Stimulated activated CD8-positive, alpha-beta memory T cell treated with anti-CD3 and anti-CD28 coated beads, Interleukin-4, amount 100 ng/mL, for 1 hour (primary cell): ENCODE results near the gene TNS1.

Source experiments
- DNase-seq, 2 donors: peaks; one replicate each; pipeline ENCODE4 v3.0.0-alpha.2; 2020; ENCODE audit warnings: low read depth in 2 of 2, low spot score in 1 of 2

The TNS1 gene

DNA sequence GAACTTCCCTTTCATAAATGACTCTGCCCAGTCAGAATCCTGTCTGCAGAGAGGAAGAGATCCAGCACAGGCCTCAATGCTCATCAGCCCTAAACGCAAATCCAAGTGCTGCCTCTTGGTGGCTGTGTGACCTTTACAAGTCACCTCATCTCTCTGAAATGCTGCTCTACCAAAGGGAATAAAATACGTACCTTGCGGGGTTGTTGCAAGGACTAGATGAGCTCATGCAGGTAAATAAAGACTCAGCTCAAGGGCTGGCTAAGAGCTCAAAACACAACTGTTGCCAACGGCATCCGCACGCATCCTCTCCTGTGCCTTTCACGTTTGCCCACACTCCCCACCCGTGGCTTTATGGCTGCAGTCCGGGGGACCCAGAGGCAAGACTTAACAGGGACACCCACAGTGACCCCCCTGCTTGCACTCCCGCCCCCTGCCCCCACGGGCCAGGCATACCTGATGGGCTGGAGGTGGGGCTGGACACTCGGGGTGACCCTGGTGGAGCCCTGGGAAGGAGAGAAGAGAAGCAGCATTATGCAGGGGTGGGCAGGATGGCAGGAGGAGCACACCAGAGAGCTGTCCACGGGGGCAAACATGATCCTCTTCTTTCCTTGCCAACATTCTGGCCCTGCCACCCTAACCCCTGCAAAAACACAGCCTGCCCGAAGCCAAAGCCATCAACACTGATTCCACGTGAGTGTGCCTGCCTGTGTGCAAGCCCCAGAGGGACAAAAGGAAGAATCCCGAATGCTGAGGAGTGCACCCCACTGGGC, 102.6 kb downstream of the TNS1 start:
- no peak for DNase-seq

DNA sequence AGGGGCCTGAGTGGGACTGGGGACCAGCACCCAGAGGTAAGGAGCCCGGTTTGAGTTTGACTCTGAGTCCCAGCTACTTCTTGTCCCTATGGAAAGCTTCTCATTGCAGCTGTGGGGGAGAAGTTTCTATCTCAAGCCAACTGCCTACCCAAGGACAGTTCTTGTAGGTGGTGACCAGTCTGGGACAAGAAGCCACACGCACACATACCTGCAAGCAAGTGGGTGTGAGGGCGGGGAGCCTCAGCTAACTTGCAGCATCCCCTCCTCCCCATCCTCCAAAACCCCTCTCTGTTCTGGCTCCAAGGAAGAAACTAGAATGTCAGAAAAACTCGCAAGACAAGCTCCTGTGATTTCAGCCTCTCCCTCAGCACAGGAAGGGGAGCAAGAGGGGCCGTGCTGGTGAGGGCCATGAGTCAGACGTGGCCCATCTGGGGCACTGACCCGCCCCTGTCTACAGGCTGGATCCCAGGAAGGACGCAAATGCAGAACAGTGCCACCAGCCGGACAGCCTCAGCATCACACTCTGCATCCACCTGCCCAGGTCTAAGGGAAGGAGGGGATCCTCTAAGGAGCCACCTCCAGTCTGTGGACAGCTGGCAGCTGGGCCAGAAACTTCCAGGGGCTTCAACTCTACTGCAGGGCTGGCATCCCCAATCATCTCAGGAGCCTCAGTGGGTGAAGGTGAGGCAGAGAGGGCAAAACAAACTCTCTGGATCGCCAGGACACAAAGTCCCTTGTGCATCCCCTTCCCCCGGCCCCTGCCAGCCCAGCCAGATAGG, 103.4 kb downstream of the TNS1 start:
- DNase-seq, result no peak

DNA sequence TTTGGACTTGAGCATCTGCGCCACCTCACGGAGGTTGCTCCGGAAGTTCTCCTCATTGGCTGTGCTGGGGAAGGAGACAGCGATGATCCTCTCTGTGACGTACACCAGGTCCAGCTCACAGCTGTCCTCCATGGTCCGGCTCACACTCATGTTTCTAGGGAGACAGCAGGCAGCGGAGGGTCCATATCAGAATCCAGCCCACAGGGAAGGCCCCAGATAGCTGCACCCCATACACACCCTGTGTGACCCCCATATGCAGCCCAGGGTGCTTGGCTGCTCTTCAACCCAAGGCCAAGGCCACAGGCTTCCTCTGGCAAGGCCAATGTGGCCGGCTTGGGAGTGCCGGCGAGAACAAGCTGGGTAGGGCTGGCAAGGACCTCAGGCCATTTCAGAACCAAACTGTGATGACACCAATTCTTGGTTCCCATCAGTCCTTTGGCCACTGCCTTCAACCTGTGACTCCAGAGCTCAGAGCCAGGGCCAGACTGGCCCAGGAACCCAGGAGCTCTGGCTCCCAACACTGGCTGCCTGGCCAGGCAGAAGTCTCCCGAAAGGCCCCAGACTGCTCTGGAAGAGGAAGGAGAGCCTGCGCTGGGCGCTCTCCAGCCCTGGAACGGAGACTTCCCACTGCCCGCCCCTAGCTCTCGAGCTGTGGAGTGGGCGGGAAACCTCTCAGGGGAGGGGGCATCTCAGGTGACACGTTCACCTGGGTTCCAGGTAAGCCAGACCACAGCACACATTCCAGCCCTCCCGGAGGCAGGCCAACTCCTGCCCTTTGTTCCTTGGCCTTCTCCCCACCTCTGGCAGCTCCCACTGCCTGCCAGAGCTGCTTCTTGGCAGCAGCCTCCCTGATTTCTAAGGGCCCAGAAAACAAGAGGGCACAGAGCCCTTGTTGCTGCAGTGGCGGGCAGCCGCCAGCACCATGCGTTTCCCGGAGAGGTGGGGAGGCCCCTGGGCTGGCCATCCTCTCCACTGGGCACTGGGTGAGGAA, 104.7 kb downstream of the TNS1 start:
- no peak for DNase-seq

DNA sequence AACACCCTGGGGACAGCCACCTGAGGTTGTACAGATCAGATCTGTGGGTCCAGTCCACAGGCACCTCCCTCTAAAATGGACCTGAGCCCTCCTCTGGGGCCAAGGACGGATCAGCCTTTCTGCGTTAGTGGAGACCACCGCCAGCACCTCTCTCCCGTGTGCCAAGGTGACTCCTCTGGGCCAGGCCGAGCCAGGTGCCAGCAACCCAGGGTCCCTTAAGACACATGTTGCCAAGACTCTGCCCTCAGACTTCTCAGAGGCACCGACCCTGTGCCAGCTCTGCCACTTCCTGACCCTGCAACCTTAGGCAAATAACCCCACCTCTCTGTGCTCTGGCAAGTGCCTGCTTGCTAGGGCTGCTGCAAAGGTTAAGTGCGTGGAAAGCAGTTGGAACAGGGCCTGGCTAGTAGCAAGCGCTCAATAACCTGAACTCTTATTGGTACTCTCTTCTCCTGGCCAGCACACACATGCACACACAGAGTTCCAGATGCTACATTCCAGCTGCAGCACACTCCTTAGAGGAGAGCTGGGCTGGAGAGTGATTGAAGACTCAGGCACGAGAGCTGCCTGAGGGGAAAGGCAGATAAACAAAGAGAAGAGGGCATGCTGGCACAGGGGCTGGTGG, 105.6 kb downstream of the TNS1 start:
- DNase-seq, result no peak

DNA sequence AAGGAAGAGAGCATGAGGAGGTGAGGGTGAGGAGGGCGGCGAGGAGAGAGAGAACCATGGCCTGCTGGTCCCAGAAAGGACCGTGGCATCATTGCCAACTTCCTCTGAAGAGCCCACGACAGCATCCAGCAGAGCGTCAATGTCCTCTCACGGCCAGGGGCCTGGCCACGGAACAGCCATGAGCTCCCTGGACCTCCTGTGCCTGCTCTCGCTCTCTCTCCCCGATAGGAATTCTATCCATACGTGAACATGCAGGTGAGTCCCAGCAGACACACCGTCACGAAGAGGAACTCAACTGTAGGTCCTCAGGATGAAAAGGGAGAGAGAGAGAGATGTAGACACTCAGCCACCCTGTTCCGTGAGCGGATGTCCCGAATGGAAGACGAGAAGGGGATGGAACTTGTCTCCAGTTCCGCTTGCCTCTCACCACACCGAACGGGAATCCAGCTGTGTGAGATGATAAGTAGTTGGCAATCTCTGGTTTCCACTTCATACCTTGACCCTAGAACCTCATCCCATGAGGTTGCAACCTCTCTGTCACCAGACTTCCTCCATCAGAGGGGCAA, 107.6 kb downstream of the TNS1 start:
- DNase-seq, result no peak

DNA sequence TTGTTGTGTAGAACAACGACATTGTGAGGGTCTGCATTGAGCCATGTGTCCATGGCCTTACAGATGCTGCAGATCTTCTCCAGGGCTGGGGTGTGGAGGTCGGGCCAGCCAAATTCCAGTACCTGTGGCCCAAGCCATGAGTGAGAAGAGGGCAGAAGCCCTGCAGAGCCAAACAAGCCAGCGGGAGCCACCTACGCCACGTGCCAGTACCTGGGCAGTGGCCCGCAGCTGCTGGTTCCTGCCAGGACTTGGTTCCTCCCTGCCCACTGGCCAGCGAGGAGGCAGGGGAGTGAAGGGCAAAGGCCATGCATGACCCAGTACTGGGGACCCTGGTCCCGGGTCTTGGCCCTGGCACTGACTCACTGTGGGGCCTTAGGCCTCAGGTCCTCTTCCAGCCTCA, 109.4 kb downstream of the TNS1 start:
- DNase-seq, result no peak

DNA sequence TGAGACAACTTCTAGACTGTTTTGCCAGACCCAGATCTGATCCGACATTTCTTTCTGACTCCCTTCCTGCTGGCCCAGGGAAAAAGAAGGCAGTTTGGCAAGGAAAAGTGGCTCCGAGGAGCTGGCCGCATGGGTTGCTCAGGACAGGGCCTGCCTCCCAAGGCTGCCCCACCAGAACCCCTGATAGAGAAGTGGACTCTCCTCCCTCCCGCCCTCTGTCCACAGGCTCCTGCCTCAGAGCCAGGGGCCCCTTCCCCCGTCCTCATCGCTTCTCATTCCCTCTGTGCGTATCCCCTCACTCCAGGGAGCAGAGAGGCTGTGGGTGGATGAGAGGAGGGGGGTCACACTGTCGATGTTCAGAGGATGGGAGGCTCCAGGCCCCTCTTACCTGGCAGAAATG, 110.2 kb downstream of the TNS1 start:
- no peak for DNase-seq

DNA sequence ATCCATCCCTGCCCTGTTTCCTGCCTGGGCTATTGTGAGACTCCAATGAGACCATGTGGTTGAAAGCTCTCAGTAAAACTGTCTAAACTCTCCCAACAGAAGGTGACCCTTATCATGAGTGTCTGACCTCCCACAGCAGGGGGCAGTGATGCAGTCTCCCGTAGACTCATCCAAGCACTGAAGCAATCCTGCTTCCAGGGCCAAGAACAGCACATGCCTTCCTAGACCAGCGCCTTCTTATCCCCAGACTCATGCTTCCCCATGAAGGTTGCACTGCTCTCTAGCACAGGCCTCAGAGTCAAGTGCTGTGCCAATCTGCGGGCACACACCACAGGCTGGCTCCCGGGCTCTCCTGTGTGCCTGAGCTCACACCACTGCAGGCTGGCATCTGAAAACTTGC, 112.3 kb downstream of the TNS1 start:
- DNase-seq, result no peak

DNA sequence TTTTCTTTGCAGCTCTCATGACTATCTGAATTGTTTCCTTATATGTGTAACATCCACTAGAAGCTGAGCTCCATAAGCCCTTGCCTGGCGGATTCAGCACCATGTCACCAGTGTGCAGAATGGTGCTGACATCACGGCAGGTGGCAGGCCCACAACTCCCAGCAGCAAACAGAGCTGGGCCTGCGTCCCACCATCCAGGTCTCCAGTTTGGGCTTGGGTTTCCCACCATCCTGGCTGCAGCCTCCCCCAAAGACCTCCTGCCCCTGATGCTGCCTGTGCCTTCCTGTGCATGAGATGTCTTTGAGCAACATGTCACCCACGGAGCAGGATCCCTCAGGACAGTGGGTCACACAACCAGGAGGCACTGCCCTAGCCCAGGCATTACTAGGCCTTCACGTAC, 113.1 kb downstream of the TNS1 start:
- DNase-seq, result no peak

DNA sequence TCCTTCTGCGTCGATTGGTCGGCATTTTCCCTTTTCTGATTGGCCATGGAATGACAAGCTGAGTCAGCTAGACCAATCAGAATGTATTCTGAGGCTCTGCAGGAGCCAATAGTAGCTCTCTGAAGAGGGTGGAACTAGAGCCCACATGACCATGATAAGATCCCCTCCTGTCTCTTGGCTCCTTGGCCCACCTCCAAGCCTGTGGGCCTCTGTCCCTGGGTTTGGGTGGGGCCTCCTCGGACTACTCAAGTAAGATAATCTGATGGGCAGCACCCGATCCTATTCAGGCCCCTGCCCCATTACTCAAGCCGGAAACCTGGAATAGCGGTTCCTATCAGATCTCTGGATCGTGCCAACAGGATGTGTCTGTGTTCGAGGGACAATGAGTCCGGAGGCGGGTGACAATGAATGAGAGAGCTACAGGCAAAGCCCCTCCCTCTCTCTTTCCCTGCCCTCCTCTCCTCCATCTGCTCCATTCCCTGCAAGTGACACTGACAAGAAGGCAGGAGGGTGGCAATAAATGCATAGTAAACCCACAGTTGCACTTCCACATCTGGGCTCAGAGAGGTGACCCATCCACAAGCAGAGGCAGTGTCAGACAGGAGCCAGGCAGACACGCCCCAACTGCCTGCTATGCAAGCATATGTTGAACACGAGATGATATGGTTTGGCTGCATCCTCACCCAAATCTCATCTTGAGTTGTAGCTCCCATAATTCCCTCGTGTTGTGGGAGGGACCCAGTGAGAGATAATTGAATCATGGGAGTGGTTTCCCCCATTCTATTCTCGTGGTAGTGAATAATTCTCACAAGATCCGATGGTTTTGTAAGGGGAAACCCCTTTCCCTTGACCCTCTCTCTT, 114.7 kb downstream of the TNS1 start:
- no peak for DNase-seq

DNA sequence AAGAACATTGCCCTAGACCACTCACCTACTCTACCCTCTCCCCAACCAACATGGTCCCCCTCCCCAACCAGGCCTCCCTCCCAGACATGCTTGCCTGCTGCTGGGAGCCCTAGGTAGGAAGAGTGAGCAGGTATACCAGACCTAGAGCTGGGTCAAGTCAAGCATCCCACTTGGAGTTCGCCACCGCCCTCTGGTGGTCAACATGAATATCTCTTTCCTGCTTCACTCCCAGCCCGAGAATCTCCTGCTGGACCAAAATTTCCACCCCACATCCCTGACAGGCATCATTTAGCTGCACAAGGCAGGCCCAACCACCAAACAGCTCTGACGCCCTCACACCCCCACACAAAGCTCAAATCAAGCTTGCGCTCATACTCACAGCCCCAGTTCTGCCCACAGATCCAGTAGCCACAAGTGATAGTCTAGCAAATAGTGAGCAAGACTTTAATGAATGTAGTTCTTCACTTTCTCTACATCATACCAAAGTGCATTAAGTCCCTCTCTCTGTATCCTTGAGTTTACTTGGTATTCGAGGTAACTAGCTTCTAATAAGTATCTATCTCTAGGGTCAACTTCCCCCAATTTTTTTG, 116.0 kb downstream of the TNS1 start:
- peak; percentile 21 to 22 for DNase-seq

DNA sequence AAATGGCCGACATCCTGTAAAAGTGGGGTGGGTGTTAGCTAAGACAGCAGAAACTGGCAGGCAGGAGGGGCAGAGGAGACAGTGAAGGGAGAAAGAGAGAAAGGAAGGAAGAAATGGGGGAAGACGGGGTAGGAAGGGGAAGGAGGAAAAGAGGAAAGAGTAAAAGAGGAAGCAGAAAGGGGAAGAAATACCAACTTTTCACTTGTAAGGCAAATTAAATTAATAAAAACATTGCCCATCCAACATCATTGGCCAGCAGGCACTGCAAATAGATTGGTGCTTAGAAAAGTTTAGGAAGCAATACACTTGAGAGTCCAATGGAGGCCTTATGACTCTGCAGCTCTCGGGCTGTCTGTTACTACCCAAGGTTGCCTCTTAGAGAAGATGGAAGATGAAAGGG, 116.7 kb downstream of the TNS1 start:
- DNase-seq, result no peak

DNA sequence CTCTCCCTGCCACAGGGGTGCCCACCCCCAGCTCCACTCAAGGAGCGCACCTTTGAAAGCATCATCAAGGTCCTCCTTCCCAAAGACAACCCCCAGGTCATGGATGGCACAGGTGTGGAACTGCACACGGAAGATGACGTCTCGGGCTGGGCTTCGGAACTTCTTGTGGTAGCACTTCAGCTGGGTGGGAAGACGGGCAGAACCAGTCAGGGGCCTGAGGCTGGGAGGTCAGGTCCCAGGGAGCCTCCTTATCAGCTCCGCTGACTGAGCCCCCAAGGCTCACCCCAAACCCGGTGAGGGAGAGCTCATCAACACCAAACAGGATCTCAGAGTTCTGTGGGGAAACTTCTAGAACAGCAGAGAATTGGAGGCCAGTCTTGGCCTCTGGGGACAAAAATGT, 117.8 kb downstream of the TNS1 start:
- DNase-seq, result no peak

DNA sequence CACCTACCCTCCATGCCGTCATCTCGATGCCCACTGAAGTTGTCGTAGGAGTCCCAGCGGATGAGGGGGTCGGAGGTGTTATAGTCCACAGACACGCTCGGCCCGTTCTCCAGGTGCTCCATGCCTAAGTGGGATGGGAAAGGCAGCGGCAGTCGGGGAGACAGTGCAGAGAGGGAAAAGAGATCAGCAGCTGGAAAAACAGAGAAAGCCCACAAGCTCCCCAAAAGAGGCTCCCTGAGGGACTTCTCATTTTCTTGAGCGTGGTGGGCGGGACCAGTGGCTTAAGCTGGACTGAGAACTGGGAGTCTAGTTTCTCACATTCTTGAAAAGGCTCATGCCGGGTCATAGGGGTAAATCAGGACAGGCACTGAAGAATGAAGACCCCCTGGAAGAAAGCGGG, 121.9 kb downstream of the TNS1 start:
- DNase-seq, result no peak

DNA sequence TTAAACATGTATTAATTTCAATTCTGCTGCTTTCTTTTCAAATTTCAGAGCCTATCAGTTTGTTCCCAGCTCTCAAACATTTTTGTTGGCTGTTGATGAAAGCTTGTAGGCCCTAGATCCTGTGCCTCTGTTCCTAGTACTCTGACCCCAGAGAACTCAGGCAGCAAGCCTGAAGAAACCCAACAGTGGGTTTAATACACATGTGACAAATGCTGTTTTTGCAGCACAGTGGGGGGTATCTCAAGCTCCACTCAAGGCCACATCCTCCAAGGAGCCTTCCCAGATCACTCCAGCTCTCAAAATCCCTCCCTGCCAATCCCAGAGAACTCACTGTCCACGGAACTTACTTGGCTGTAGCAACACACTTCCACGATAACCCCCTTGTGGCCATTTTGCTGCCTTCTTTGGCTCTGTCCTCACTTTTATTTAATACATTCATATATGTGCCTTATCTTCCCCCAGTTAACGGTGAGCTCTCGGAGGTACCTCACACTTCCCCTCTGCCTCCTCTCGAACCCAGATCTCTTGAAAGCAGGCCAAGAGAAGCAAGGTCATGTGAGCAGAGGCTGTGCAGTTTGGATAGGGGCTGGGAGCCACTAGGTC, 122.4 kb downstream of the TNS1 start:
- DNase-seq, result no peak

DNA sequence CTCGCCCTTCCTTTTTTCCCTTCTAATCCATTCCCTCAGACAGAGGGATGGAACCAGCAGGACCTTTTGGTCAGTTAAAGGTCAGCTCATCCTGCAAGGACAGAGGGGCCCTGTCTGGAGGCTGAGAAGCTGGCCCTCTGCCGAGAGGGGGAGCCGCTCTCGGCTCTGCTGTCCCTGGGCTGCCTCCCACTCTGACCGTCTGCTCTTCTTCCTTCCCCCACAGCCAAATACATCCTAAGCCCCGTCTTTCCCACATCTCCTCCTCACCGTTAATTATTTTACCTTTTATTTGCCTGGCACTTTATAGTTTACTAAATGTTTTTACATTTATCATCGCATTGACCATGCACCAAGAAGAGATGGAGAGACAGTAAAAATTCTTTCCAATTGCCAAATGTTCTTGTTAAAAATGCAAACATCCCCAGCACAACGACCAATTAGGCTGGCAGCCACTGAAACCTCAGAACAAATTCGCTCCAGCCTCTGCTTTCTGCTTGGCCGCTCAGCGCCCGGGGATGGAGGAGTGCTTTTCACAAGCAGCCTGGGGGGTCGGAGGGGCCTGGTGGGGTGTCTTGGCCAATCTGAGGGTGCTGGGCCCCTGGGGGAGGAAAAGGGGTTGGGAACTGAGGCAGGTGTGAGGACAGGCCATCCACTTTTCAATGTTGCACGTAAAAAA, 123.7 kb downstream of the TNS1 start:
- no peak for DNase-seq

DNA sequence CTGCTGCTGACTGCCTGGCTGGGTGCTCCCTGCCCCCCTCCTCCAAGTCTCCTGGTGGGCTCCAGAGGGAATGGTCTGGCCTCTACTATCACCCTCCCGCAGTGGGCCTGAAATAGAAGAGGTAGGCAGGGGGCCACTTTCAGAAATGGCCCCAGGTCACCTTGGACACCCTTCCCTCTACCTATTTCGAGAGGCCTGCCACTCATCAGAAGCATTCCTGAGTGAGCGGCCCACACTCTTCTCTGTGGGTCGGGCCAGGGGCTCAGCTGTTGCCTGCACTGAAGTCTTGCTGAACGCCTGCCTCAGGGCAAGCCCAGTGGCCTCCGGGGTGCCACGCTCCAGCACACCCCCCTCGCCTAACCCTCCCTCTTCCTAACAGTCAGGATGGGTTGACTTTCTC, 124.9 kb downstream of the TNS1 start:
- no peak for DNase-seq

DNA sequence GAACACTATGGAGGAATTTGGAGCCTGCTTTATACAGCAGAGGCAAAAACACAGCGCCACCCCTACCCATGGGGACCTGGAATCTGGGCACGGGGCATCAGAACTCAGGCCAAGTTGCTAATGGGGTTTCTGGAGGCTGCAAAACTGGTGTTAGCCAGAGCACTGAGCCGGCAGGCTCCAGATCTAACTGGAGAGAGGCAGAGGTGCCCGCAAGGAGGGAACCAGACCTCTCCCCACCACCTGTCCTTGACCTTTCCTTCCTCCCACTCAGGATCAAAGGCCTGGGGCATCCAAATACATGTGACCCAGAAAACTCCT, 126.6 kb downstream of the TNS1 start:
- no peak for DNase-seq
